ENCODE results near the gene HMHB1.
A peak's percentile ranks its signal among the peaks of the same experiment; 100 is the strongest.

HMHB1 gene

GRCh38 chr5:143772621-143773020 is 39.3 kb upstream of the HMHB1 start:
- H3K4me1 ChIP-seq (ENCODE audit: control extremely low read depth in 1 of 4, control insufficient read depth in 4 of 4, insufficient read depth in 4 of 4, low read length in 3 of 4) = no peaks in the 10 kb centered on the region
- H3K4me3 ChIP-seq (ENCODE audit: control insufficient read depth in 1 of 7, extremely low read depth in 1 of 7, insufficient read depth in 4 of 7, low read depth in 2 of 7, low read length in 6 of 7) = no peak overlapping the region
- H3K27me3 ChIP-seq (replicated peaks in 2 of 5; ENCODE audit: control insufficient read depth in 4 of 5, insufficient read depth in 5 of 5, low read length in 4 of 5) = no peaks in the 10 kb centered on the region
- POLR2A ChIA-PET = no interaction called here
- no peak overlapping the region for H3K27ac ChIP-seq (ENCODE audit: insufficient read depth in 1 of 2, low read depth in 1 of 2, low read length in 2 of 2, poor library complexity in 1 of 2, severe bottlenecking in 2 of 2)
- H3K9me3 ChIP-seq (ENCODE audit: control extremely low read depth in 1 of 5, control insufficient read depth in 4 of 5, insufficient read depth in 2 of 5, low read depth in 1 of 5, low read length in 4 of 5) = no peaks in the 10 kb centered on the region
- CTCF ChIA-PET = no interaction called here
- no CpG with 5 or more reads among the region's 1 CpG for WGBS (ENCODE audit: insufficient coverage)
- no peaks in the 10 kb centered on the region for H3K36me3 ChIP-seq (ENCODE audit: control insufficient read depth in 4 of 4, insufficient read depth in 4 of 4, low read length in 3 of 4)
- DNase-seq = no peak

DNA sequence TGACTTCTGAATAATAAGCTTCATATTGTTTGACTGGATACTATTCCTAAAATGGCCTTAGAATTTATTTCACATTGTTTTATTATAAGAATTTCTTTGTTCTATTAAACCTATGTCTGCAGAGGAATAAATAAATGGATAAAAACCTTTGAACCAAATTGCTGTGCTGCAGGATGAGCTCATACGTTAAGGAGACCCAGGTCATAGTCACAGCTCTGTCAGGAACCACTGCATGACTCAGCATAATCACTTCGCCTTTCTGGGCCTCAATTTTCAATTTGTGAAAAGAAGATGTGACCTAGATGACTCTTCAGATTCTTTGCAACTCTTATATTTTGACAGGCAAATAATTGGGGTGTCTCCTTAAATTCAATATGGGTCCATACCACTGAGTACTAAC is 36.7 kb upstream of the HMHB1 start:
- Histone ChIP-seq H3K27ac (ENCODE audit: insufficient read depth in 1 of 2, low read depth in 1 of 2, low read length in 2 of 2, poor library complexity in 1 of 2, severe bottlenecking in 2 of 2) (no peak overlapping the region), H3K4me1 (ENCODE audit: control extremely low read depth in 1 of 4, control insufficient read depth in 4 of 4, insufficient read depth in 4 of 4, low read length in 3 of 4) (no peaks in the 10 kb centered on the region), H3K4me3 (ENCODE audit: control insufficient read depth in 1 of 7, extremely low read depth in 1 of 7, insufficient read depth in 4 of 7, low read depth in 2 of 7, low read length in 6 of 7) (no peak overlapping the region), H3K27me3 (replicated peaks in 2 of 5; ENCODE audit: control insufficient read depth in 4 of 5, insufficient read depth in 5 of 5, low read length in 4 of 5) (no peaks in the 10 kb centered on the region), H3K36me3 (ENCODE audit: control insufficient read depth in 4 of 4, insufficient read depth in 4 of 4, low read length in 3 of 4) (no peaks in the 10 kb centered on the region), H3K9me3 (ENCODE audit: control extremely low read depth in 1 of 5, control insufficient read depth in 4 of 5, insufficient read depth in 2 of 5, low read depth in 1 of 5, low read length in 4 of 5) (peaks cover 0 to 4% (median 0%) of the 10 kb centered on the region in 5 experiments)
- ChIA-PET CTCF (no interaction called here), POLR2A (no interaction called here)
- 54% methylated on average over 2 of the region's 2 CpGs for WGBS (ENCODE audit: insufficient coverage)
- peak; percentile 22 to 74 (median 48) for DNase-seq

GRCh38 chr5:143776951-143777350 is 35.0 kb upstream of the HMHB1 start:
- WGBS (ENCODE audit: insufficient coverage) = 100% methylated on average over 2 of the region's 4 CpGs
- Histone ChIP-seq H3K27ac (ENCODE audit: insufficient read depth in 1 of 2, low read depth in 1 of 2, low read length in 2 of 2, poor library complexity in 1 of 2, severe bottlenecking in 2 of 2) (no peak overlapping the region), H3K9me3 (ENCODE audit: control extremely low read depth in 1 of 5, control insufficient read depth in 4 of 5, insufficient read depth in 2 of 5, low read depth in 1 of 5, low read length in 4 of 5) (peaks cover 0 to 4% (median 0%) of the 10 kb centered on the region in 5 experiments), H3K4me3 (ENCODE audit: control insufficient read depth in 1 of 7, extremely low read depth in 1 of 7, insufficient read depth in 4 of 7, low read depth in 2 of 7, low read length in 6 of 7) (no peak overlapping the region), H3K36me3 (ENCODE audit: control insufficient read depth in 4 of 4, insufficient read depth in 4 of 4, low read length in 3 of 4) (no peaks in the 10 kb centered on the region), H3K27me3 (replicated peaks in 2 of 5; ENCODE audit: control insufficient read depth in 4 of 5, insufficient read depth in 5 of 5, low read length in 4 of 5) (no peaks in the 10 kb centered on the region), H3K4me1 (ENCODE audit: control extremely low read depth in 1 of 4, control insufficient read depth in 4 of 4, insufficient read depth in 4 of 4, low read length in 3 of 4) (no peaks in the 10 kb centered on the region)
- POLR2A ChIA-PET = no interaction called here
- CTCF ChIA-PET = no interaction called here
- DNase-seq = no peak

- WGBS (ENCODE audit: insufficient coverage) = 100% methylated on average over 2 of the region's 2 CpGs
- ChIA-PET POLR2A (no interaction called here), CTCF (no interaction called here)
- no peak for DNase-seq
- Histone ChIP-seq H3K36me3 (ENCODE audit: control insufficient read depth in 4 of 4, insufficient read depth in 4 of 4, low read length in 3 of 4) (no peaks in the 10 kb centered on the region), H3K4me1 (ENCODE audit: control extremely low read depth in 1 of 4, control insufficient read depth in 4 of 4, insufficient read depth in 4 of 4, low read length in 3 of 4) (no peaks in the 10 kb centered on the region), H3K4me3 (ENCODE audit: control insufficient read depth in 1 of 7, extremely low read depth in 1 of 7, insufficient read depth in 4 of 7, low read depth in 2 of 7, low read length in 6 of 7) (no peak overlapping the region), H3K9me3 (ENCODE audit: control extremely low read depth in 1 of 5, control insufficient read depth in 4 of 5, insufficient read depth in 2 of 5, low read depth in 1 of 5, low read length in 4 of 5) (peaks cover 0 to 4% (median 0%) of the 10 kb centered on the region in 5 experiments), H3K27me3 (replicated peaks in 2 of 5; ENCODE audit: control insufficient read depth in 4 of 5, insufficient read depth in 5 of 5, low read length in 4 of 5) (no peaks in the 10 kb centered on the region), H3K27ac (ENCODE audit: insufficient read depth in 1 of 2, low read depth in 1 of 2, low read length in 2 of 2, poor library complexity in 1 of 2, severe bottlenecking in 2 of 2) (no peak overlapping the region)
These were observed 32.5 kb upstream of the HMHB1 start for GRCh38 chr5:143779506-143779905.

DNA sequence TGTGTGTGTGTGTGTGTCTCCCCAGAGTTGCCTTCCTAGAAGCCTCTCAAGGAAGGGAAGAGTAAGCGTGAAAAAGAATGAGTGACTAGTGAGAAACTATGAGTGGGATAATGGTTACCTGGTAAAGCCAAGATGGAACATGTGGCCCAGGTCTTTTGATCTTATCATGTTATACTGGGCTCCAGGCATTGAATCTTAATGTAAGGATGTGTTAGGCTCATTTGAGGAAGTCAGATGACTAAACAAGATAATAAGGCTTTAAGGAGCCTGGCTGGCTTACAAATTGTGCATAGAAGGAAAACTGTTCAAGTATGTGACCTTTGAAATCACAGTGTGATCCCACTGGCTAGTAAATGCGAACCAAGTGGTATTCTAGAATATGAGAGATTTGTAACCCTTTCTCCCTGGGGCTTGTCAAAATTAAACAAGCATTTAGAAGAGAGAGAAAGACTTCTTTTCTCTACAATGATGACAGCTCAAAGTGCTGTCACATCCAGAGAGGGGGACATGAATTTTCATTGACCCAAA is 29.9 kb upstream of the HMHB1 start:
- 50% methylated on average over 2 of the region's 2 CpGs for WGBS (ENCODE audit: insufficient coverage)
- peak in 2 of 3 donors; percentile 28 to 38 for DNase-seq
- ChIA-PET CTCF (no interaction called here), POLR2A (no interaction called here)
- Histone ChIP-seq H3K4me3 (ENCODE audit: control insufficient read depth in 1 of 7, extremely low read depth in 1 of 7, insufficient read depth in 4 of 7, low read depth in 2 of 7, low read length in 6 of 7) (no peak overlapping the region), H3K4me1 (ENCODE audit: control extremely low read depth in 1 of 4, control insufficient read depth in 4 of 4, insufficient read depth in 4 of 4, low read length in 3 of 4) (no peaks in the 10 kb centered on the region), H3K27me3 (replicated peaks in 2 of 5; ENCODE audit: control insufficient read depth in 4 of 5, insufficient read depth in 5 of 5, low read length in 4 of 5) (no peaks in the 10 kb centered on the region), H3K9me3 (ENCODE audit: control extremely low read depth in 1 of 5, control insufficient read depth in 4 of 5, insufficient read depth in 2 of 5, low read depth in 1 of 5, low read length in 4 of 5) (peaks cover 0 to 4% (median 0%) of the 10 kb centered on the region in 5 experiments), H3K27ac (ENCODE audit: insufficient read depth in 1 of 2, low read depth in 1 of 2, low read length in 2 of 2, poor library complexity in 1 of 2, severe bottlenecking in 2 of 2) (no peak overlapping the region), H3K36me3 (ENCODE audit: control insufficient read depth in 4 of 4, insufficient read depth in 4 of 4, low read length in 3 of 4) (no peaks in the 10 kb centered on the region)

- POLR2A ChIA-PET = interaction anchor here (0.6 kb wide), 1 partner anchor 529 kb away, joined by 3 read pairs; no protein-coding TSS in a partner anchor
- Histone ChIP-seq H3K27ac (ENCODE audit: insufficient read depth in 1 of 2, low read depth in 1 of 2, low read length in 2 of 2, poor library complexity in 1 of 2, severe bottlenecking in 2 of 2) (no peak overlapping the region), H3K4me3 (ENCODE audit: control insufficient read depth in 1 of 7, extremely low read depth in 1 of 7, insufficient read depth in 4 of 7, low read depth in 2 of 7, low read length in 6 of 7) (no peak overlapping the region), H3K9me3 (ENCODE audit: control extremely low read depth in 1 of 5, control insufficient read depth in 4 of 5, insufficient read depth in 2 of 5, low read depth in 1 of 5, low read length in 4 of 5) (peaks cover 0 to 4% (median 0%) of the 10 kb centered on the region in 5 experiments), H3K4me1 (ENCODE audit: control extremely low read depth in 1 of 4, control insufficient read depth in 4 of 4, insufficient read depth in 4 of 4, low read length in 3 of 4) (no peaks in the 10 kb centered on the region), H3K36me3 (ENCODE audit: control insufficient read depth in 4 of 4, insufficient read depth in 4 of 4, low read length in 3 of 4) (no peaks in the 10 kb centered on the region), H3K27me3 (replicated peaks in 2 of 5; ENCODE audit: control insufficient read depth in 4 of 5, insufficient read depth in 5 of 5, low read length in 4 of 5) (no peaks in the 10 kb centered on the region)
- no peak for DNase-seq
- WGBS (ENCODE audit: insufficient coverage) = 100% methylated on average over 2 of the region's 3 CpGs
- CTCF ChIA-PET = no interaction called here
These were observed 29.2 kb upstream of the HMHB1 start for GRCh38 chr5:143782588-143783386.

DNA sequence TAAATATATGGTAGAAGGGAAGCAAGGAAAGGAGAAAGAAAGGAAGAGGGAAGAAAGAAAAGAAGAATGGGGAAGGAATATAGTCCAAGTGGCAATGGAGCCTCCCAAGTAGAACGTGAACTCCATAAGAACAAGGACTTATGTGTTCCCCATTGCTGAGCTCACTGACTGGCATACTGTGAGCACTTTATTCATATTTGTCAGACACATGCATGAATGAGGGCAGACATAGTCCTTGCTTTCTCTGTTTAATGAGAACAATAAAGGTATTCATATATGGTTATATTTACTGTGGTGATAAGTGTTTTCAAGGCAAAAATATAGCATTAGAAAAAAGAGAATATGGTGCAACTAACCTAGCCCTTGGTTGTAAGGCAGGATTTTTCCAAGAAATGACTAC is 23.6 kb upstream of the HMHB1 start:
- DNase-seq = no peak
- Histone ChIP-seq H3K9me3 (ENCODE audit: control extremely low read depth in 1 of 5, control insufficient read depth in 4 of 5, insufficient read depth in 2 of 5, low read depth in 1 of 5, low read length in 4 of 5) (no peaks in the 10 kb centered on the region), H3K27me3 (replicated peaks in 2 of 5; ENCODE audit: control insufficient read depth in 4 of 5, insufficient read depth in 5 of 5, low read length in 4 of 5) (no peaks in the 10 kb centered on the region), H3K36me3 (ENCODE audit: control insufficient read depth in 4 of 4, insufficient read depth in 4 of 4, low read length in 3 of 4) (no peaks in the 10 kb centered on the region), H3K4me3 (ENCODE audit: control insufficient read depth in 1 of 7, extremely low read depth in 1 of 7, insufficient read depth in 4 of 7, low read depth in 2 of 7, low read length in 6 of 7) (no peak overlapping the region), H3K4me1 (ENCODE audit: control extremely low read depth in 1 of 4, control insufficient read depth in 4 of 4, insufficient read depth in 4 of 4, low read length in 3 of 4) (peaks cover 6 to 16% (median 7%) of the 10 kb centered on the region in 4 experiments), H3K27ac (ENCODE audit: insufficient read depth in 1 of 2, low read depth in 1 of 2, low read length in 2 of 2, poor library complexity in 1 of 2, severe bottlenecking in 2 of 2) (no peak overlapping the region)
- WGBS (ENCODE audit: insufficient coverage) = 100% methylated on average over 1 of the region's 1 CpG
- ChIA-PET POLR2A (no interaction called here), CTCF (no interaction called here)
